Smooth muscle cell of the brain vasculature (primary cell): ENCODE data around the gene EMX2.
"Not testable (repeated sequence)": the region's sequence is repeated elsewhere in the genome, so short reads cannot be mapped to it uniquely, and the experiment has no call there.

Experiments used
- DNase-seq: peaks from one replicate; pipeline ENCODE4 v3.0.0-alpha.2; 2012; ENCODE audit warnings: low read depth, low spot score

EMX2 gene

DNA sequence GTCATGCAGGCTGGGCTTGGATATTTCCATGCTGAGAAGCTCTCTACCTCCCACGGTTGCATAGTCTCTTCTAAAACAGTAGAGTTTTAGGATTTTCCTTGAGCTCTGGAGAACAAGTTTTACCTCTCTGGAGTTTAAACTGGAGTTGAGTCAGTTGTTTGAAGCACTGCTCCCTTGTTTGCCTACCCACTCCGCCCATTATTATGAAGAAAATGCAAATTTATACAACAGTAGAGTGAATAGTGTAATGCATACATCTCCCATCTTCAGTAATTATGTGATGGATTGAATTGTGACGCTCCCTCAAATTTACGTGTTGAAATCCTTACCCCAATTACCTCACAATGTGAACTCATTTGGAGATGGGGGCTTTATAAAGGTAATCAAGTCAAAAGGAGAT, 17.2 kb downstream of the EMX2 start:
- no peak for DNase-seq

- no peak for DNase-seq
Measured at GRCh38 chr10:117560942-117561341, 18.4 kb downstream of the EMX2 start.

DNA sequence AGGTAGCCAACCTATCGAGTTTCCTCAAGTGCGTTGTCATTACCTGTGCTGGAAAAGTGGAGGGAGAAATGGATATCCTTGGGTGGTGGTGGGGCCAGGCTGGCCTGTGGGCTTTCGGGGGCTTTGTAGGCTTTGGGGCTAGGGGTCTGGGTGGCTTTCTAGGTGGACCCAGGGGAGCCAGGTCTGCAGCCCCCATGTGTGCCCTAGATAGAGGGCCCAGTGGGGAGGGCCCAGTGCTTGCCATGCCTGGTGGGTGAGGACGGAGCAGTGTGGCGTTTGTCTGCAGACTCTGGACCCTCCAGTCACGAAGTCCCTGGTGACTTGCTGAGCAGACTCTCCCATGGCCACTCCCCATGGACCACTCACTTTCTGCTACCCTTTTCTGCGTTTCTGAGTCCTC, 19.7 kb downstream of the EMX2 start:
- DNase-seq, result no peak

DNA sequence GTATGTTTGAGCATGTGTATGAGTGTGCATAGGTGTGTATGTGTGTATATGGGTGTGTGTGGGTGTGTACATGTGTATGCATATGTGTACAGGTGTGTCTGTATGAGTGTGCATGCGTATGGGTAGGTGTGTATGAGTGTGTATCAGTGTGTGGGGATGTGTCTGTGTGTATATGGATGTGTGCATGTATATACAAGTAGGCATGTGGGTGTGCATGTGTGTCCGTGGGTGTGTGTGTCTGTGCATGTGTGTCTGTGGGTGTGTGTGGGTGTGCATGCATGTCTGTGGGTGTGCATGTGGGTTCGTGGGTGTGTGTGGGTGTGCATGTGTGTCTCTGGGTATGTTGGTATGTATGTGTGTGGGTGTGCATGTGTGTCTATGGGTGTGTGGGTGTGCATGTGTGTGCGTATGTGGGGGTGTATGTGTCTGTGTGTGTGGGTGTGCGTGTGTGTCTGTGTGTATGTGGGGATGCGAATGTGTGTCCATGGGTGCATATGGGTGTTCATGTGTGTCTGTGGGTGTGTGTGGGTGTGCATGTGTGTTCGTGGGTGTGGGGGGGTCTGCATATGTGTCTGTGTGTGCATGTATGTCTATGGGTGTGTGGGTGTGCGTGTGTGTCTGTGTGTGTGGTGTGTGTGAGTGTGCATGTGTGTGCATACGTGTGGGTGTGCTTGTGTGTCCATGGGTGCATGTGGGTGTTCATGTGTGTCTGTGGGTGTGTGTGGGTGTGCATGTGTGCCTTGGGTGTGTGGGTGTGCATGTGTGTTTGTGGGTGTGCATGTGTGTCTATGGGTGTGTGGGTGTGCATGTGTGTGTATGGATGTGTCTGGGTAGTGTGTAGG, 20.6 kb downstream of the EMX2 start:
- no peak for DNase-seq

DNA sequence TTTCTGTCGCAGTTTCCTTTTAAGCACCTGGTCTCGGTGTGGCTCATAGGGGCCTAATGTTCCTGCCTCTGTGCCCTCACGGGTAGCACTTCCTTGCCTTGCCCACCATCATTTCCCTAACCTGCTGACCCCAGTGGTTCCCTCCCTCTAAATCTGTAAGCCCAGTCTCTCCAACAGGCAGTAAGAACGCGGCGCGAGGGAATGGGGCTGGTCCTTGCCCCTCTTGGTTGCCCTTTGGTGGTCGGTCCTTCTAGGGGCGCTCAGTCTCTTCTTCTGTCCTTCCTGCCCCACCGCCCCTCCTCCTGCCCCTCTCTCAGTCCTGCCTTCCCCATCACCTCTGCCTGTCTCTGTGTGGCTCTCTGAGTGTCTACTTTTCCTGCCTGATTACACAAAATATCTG, 21.2 kb downstream of the EMX2 start:
- DNase-seq, result no peak

- DNase-seq, result no peak
Measured at GRCh38 chr10:117565068-117565467, 22.5 kb downstream of the EMX2 start.

- DNase-seq, result no peak
Measured at GRCh38 chr10:117568334-117568733, 25.8 kb downstream of the EMX2 start.

DNA sequence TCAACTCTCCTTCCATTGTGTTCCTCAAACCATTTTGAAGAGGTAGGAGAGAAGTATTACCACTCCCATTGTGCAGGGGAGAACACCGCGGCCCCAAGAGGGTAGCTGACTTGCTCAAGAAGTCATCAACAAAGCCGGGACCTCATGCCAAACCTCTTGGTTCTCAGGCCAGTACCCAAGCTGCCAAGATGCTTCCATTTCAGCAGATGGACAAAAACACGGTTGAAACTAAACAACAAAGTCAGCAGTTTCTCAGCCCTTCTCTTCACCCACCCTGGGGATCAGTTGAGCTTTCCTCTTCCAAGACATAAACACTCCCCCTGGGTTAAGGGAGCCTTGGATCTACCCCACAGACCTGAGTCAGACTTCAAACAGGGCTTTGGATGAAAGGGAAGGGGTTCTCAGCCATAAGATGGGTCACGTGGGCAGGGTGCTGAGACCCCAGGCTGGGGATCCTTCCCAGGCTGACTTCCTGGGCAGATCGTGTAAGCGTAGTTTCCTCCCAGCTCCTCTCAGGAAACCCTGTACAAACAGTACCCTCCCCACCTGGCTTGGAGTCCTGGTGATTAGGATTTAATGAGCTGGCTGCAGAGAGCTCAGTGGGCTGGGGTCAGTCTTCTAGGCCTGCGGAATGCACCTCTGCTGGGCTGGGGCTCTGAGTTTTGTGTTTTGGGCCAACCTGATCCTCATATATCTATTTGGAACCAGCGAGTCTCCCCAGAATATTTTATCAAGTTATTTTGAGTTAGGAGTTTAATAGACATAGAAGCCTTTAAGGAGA, 27.3 kb downstream of the EMX2 start:
- no peak for DNase-seq

DNA sequence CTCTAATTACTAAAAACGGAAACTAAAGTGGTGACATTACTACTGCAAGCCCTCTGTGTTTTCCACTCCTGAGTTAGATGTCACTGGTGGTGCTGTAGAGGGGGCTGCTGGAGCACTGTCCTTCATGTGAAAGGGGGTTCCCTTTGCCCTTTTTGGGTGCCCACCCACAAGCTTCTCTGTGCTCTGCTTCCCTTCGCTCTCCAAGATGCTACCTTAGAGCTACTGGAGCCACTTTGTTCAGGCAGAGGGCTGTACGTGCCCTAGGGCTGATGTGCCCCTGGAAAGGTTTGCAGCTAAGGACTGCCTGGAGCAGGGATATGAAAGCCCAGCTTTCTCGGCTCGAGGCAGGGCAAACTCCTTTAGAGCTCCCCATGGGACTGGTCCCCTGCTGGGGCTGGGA, 28.3 kb downstream of the EMX2 start:
- DNase-seq, result no peak

GRCh38 chr10:117574498-117575146, 32.1 kb downstream of the EMX2 start:
- no peak for DNase-seq

DNA sequence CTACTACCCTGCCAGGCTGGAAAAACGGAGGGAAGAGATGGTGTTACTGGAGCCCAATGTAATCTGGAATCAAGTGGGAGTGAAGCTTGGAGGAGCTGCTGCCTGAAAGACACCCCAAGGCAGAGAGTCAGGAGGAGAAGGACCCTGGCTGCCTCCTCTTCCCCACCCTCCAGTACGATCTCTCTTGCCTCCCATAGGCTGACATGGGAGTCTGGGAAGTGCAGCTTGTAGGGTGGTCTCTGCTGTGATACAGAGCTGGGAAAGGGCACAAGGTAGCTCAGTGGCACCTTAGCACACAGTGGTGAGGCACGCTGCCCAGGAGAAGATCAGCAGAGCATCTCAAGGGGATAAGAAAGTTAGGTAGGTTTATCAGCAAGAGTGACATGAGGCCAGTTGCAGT, 35.9 kb downstream of the EMX2 start:
- no peak for DNase-seq

DNA sequence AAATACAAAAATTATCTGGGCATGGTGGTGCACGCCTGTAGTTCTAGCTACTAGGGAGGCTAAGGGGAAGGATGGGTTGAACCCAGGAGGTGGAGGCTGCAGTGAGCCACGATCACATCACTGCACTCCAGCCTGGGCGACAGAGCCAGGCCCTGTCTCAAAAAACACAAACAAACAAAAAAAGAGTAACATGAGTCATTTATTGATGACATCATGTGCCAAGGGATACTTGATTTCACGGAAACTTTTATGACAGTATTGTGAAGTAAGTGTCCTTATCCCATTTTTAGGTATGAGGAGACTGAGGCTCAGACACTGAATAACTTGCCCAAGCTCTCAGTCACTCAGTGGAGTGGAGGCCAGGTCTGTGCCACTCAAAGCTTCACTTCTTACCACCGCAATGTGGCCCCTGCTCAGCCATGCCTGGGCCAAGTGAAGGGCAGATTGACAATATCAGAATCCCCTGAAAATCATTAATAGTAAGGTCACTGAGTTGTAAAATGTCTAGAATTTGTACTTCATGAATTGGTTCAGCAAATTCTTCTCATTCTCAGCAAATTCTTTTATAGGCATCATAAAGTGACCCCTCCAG, 36.5 kb downstream of the EMX2 start:
- no peak for DNase-seq

GRCh38 chr10:117581961-117582360, 39.4 kb downstream of the EMX2 start:
- no peak for DNase-seq

- not testable (repeated sequence) for DNase-seq
Measured at GRCh38 chr10:117584831-117585230, 42.3 kb downstream of the EMX2 start.

DNA sequence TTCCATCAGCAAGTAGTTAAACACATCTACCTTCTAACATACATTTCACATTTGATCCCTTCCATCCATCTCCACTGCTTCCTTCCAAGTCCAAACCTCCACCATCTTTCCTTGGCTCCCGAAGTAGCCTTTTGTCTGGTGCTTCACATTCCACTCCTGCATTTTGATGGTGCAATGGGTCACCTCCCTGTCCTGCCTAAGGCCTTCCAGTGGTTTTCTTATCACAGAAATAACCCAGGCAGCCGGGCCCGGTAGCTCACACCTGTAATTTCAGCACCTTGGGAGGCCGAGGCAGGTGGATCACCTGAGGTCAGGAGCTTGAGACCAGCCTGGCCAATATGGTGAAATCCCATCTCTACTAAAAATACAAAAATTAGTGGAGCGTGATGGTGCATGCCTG, 44.5 kb downstream of the EMX2 start:
- no peak for DNase-seq

DNA sequence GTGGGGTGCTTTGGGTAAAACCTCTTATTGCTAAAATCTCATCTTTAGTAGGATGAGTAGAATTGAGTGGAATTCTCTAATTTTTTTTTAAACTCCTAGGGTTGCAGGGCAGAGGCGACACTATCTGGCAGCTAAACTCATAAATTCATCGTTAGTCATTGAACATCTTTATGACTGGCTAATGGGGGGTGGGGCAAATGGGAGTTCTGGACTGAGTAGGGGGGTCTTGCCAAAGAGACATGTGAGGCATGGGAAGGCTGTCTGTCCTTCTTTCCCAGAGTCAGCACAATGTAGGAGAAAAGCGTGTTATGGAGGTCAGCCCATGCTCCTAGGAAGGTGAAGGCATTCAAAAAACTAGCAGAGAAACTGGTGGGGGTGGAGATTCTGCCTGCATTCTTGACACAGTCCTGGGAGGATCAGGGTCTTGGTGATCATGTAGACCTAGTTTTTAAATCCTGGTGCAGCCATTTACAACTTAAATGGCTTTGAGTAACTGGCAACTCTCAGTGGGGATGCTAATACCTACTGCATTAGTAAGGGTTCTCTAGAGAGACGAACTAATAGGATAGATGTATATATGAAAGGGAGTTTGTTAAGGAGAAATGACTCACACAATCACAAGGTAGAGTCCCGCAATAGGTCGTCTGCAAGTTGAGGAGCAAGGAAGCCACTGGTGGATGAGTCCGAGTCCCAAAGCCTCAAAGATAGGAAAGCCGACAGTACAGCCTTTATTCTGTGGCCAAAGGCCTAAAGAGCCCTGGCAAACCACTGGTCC, 47.7 kb downstream of the EMX2 start:
- DNase-seq, result no peak

DNA sequence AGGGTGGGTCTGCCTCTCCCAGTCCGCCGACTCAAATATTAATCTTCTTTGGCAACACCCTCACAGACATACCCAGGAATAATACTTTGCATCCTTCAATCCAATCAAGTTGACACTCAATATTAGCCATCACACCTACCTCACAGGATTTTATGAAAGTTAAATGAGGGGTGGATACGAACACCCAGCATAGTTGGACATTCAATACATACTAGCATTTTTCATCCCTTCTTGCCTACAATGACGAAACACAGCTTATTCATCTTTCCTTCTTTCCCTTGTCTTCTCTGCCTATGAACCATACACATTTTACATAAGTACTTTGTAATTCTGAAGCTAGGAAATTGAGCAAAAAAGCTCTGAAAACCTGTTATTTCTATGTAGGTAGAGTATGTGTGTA, 48.5 kb downstream of the EMX2 start:
- no peak for DNase-seq

DNA sequence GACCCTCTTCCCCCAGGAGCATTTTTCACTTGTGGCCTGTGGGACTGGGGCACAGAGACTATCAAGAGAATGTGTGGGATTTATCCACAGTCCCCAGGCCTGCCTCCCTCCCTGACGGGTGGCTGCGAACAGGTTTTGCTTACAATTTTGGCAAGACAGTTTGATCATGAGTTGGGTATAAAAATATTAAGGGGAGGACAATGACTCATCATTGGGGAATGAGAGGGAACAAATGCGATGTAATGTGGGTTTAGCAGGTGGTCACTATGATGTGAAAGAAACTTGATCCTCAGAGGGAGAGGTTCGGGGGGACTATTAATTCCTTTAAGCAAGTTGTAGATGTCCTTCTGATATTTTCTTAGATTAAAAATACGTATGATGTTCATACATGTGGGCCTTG, 52.2 kb downstream of the EMX2 start:
- DNase-seq, result no peak

DNA sequence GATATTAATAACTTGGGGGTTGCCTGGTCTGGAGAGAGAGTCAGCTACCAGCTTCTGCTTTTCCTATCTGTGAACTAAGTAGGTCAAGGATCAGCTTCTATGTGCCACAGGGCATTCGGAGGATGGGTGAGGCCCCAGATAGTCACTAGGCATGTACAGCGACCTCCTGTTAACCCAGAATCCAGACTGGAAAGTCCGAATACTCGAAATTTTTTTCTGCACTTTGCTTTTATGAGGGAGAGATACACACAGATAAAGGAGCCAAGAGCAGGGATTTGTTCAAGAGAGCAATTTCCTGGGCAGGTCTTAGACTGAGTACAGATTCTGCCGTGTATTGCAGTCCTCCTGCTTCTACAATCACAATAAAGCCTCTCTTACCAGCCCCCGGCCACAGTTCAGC, 54.2 kb downstream of the EMX2 start:
- no peak for DNase-seq

- DNase-seq, result no peak
Measured at GRCh38 chr10:117597216-117597615, 54.7 kb downstream of the EMX2 start.
